ENCODE data around the gene L3MBTL3.
A peak's percentile ranks its signal among the peaks of the same experiment; 100 is the strongest.
"Not testable (repeated sequence)": the region's sequence is repeated elsewhere in the genome, so short reads cannot be mapped to it uniquely, and the experiment has no call there.

The L3MBTL3 gene

GRCh38 chr6:130090796-130091195 is 72.4 kb downstream of the L3MBTL3 start:
- no peak for DNase-seq

GRCh38 chr6:130093546-130093945 is 75.2 kb downstream of the L3MBTL3 start:
- no peak for DNase-seq

- no peak for DNase-seq
Observed at GRCh38 chr6:130098317-130098716, 79.9 kb downstream of the L3MBTL3 start.

- DNase-seq: no peak
Observed at GRCh38 chr6:130099119-130099518, 80.7 kb downstream of the L3MBTL3 start.

- peak; percentile 84 for DNase-seq
Observed at GRCh38 chr6:130105996-130106704, 87.8 kb downstream of the L3MBTL3 start.

- peak; percentile 15 for DNase-seq
Observed at GRCh38 chr6:130107710-130108109, 89.3 kb downstream of the L3MBTL3 start.

- DNase-seq: no peak
Observed at GRCh38 chr6:130111031-130111430, 92.7 kb downstream of the L3MBTL3 start.

GRCh38 chr6:130113201-130113710 is 94.9 kb downstream of the L3MBTL3 start:
- DNase-seq: no peak

- no peak for DNase-seq
Observed at GRCh38 chr6:130115036-130115435, 96.7 kb downstream of the L3MBTL3 start.

- no peak for DNase-seq
Observed at GRCh38 chr6:130116273-130116672, 97.9 kb downstream of the L3MBTL3 start.

- not testable (repeated sequence) for DNase-seq
Observed at GRCh38 chr6:130117187-130117701, 98.9 kb downstream of the L3MBTL3 start.

GRCh38 chr6:130118236-130118635 is 99.9 kb downstream of the L3MBTL3 start:
- no peak for DNase-seq

GRCh38 chr6:130119211-130119610 is 100.8 kb downstream of the L3MBTL3 start:
- DNase-seq: no peak

GRCh38 chr6:130120731-130121130 is 102.3 kb downstream of the L3MBTL3 start:
- no peak for DNase-seq

- DNase-seq: no peak
Observed at GRCh38 chr6:130122243-130122642, 103.9 kb downstream of the L3MBTL3 start.

GRCh38 chr6:130127195-130127594 is 108.8 kb downstream of the L3MBTL3 start:
- DNase-seq: no peak

GRCh38 chr6:130128326-130128725 is 109.9 kb downstream of the L3MBTL3 start:
- no peak for DNase-seq

- no peak for DNase-seq
Observed at GRCh38 chr6:130129762-130130246, 111.4 kb downstream of the L3MBTL3 start.

GRCh38 chr6:130132286-130132701 is 113.9 kb downstream of the L3MBTL3 start:
- peak; percentile 13 for DNase-seq

GRCh38 chr6:130134582-130134981 is 116.2 kb downstream of the L3MBTL3 start:
- no peak for DNase-seq

- no peak for DNase-seq
Observed at GRCh38 chr6:130136798-130137197, 118.4 kb downstream of the L3MBTL3 start.

- no peak for DNase-seq
Observed at GRCh38 chr6:130138116-130138908, 119.9 kb downstream of the L3MBTL3 start.

- DNase-seq: peak; percentile 6
Observed at GRCh38 chr6:130138909-130139242, 120.5 kb downstream of the L3MBTL3 start.

- DNase-seq: peak; percentile 65
Observed at GRCh38 chr6:130140084-130140483, 121.7 kb downstream of the L3MBTL3 start.
